Activated T-cell treated with anti-CD3 and anti-CD28 coated beads, Interleukin-2, amount 50 U/mL, for 4 hours (primary cell): Measurements from ENCODE around the gene DACT2. TPM values are rescaled to one million over a fixed set of nuclear protein-coding genes. Genes with fewer than 3 reads are reported as not detected.
"Not testable (repeated sequence)": the region's sequence is repeated elsewhere in the genome, so short reads cannot be mapped to it uniquely, and the experiment has no call there.

ENCODE experiments used
- ATAC-seq, 2 donors: fragments of 200-7000 bp; cut with Tn5 transposase; one replicate each; pipeline ENCODE4 v1.10.0; 2021
- DNase-seq: peaks from one replicate; pipeline ENCODE4 v3.0.0-alpha.2; 2020
- H3K27me3 Mint-ChIP-seq: one replicate; pipeline ENCODE4 v1.8.0; 2021; ENCODE audit warnings: low read depth, mixed read lengths
- H3K36me3 Mint-ChIP-seq: one replicate; pipeline ENCODE4 v1.8.0; 2022; ENCODE audit warnings: mixed read lengths; ENCODE audit not compliant: insufficient read depth
- H3K4me1 Mint-ChIP-seq: one replicate; pipeline ENCODE4 v1.8.0; 2021; ENCODE audit warnings: low read depth, mixed read lengths
- H3K4me3 Mint-ChIP-seq: one replicate; pipeline ENCODE4 v1.8.0; 2021; ENCODE audit warnings: mild to moderate bottlenecking, moderate library complexity, mixed read lengths
- H3K9me3 Mint-ChIP-seq: one replicate; pipeline ENCODE4 v1.8.0; 2021; ENCODE audit warnings: mixed read lengths
- total RNA-seq, 3 donors: library from RNA; stranded (reverse); gene quantifications; one replicate each; pipeline ENCODE4 v1.2.1, GENCODE V29; 2021

DACT2 gene
- total RNA-seq, 3 donors from 2014 or later, result not detected

GRCh38 chr6:168318579-168319278 is 848 bp downstream of the DACT2 start:
- Mint-ChIP-seq H3K4me3 (no peak overlapping the region), H3K36me3 (no peaks in the 10 kb centered on the region)
- no peak for DNase-seq

GRCh38 chr6:168318090-168318489 is 1.5 kb downstream of the DACT2 start:
- no peak for ATAC-seq

More at GRCh38 chr6:168318579-168319278, 848 bp downstream of the DACT2 start:
- no peaks in the 10 kb centered on the region for H3K4me1 Mint-ChIP-seq
- no peak for ATAC-seq
- H3K9me3 Mint-ChIP-seq, result peaks cover 3% of the 10 kb centered on the region
- H3K27me3 Mint-ChIP-seq, result peaks cover 34% of the 10 kb centered on the region

GRCh38 chr6:168315596-168315995 is 4.0 kb downstream of the DACT2 start:
- no peaks in the 10 kb centered on the region for H3K9me3 Mint-ChIP-seq
- no peak for DNase-seq
- H3K4me1 Mint-ChIP-seq, result no peaks in the 10 kb centered on the region
- H3K36me3 Mint-ChIP-seq, result no peaks in the 10 kb centered on the region
- peaks cover 19% of the 10 kb centered on the region for H3K27me3 Mint-ChIP-seq
- ATAC-seq, result no peak
- no peak overlapping the region for H3K4me3 Mint-ChIP-seq

More at GRCh38 chr6:168318090-168318489, 1.5 kb downstream of the DACT2 start:
- H3K9me3 Mint-ChIP-seq, result peaks cover 3% of the 10 kb centered on the region
- no peak for DNase-seq
- peaks cover 34% of the 10 kb centered on the region for H3K27me3 Mint-ChIP-seq
- H3K4me1 Mint-ChIP-seq, result no peaks in the 10 kb centered on the region
- H3K36me3 Mint-ChIP-seq, result no peaks in the 10 kb centered on the region
- no peak overlapping the region for H3K4me3 Mint-ChIP-seq

- H3K9me3 Mint-ChIP-seq, result no peaks in the 10 kb centered on the region
- no peaks in the 10 kb centered on the region for H3K4me1 Mint-ChIP-seq
- H3K27me3 Mint-ChIP-seq, result peaks cover 15% of the 10 kb centered on the region
- no peak for ATAC-seq
- no peak overlapping the region for H3K4me3 Mint-ChIP-seq
- no peak for DNase-seq
- no peaks in the 10 kb centered on the region for H3K36me3 Mint-ChIP-seq
These were observed 4.6 kb downstream of the DACT2 start for GRCh38 chr6:168314948-168315347.

- no peak for ATAC-seq
- Mint-ChIP-seq H3K4me3 (no peak overlapping the region), H3K36me3 (no peaks in the 10 kb centered on the region), H3K27me3 (peaks cover 14% of the 10 kb centered on the region), H3K9me3 (no peaks in the 10 kb centered on the region), H3K4me1 (no peaks in the 10 kb centered on the region)
- no peak for DNase-seq
These were observed 5.6 kb downstream of the DACT2 start for GRCh38 chr6:168314021-168314420.

- peaks cover 9% of the 10 kb centered on the region for H3K27me3 Mint-ChIP-seq
- DNase-seq, result no peak
- H3K4me3 Mint-ChIP-seq, result no peak overlapping the region
- H3K36me3 Mint-ChIP-seq, result no peaks in the 10 kb centered on the region
- ATAC-seq, result no peak
- H3K9me3 Mint-ChIP-seq, result no peaks in the 10 kb centered on the region
- H3K4me1 Mint-ChIP-seq, result no peaks in the 10 kb centered on the region
These were observed 6.1 kb downstream of the DACT2 start for GRCh38 chr6:168313431-168314011.

GRCh38 chr6:168312125-168312507 is 7.5 kb downstream of the DACT2 start:
- H3K4me1 Mint-ChIP-seq, H3K27me3 Mint-ChIP-seq, H3K4me3 Mint-ChIP-seq, H3K9me3 Mint-ChIP-seq, DNase-seq, H3K36me3 Mint-ChIP-seq, ATAC-seq: not testable (repeated sequence)

- H3K9me3 Mint-ChIP-seq, result no peaks in the 10 kb centered on the region
- H3K4me1 Mint-ChIP-seq, result no peaks in the 10 kb centered on the region
- no peaks in the 10 kb centered on the region for H3K36me3 Mint-ChIP-seq
- DNase-seq, result no peak
- no peak overlapping the region for H3K4me3 Mint-ChIP-seq
- peaks cover 3% of the 10 kb centered on the region for H3K27me3 Mint-ChIP-seq
- ATAC-seq, result no peak
These were observed 8.0 kb downstream of the DACT2 start for GRCh38 chr6:168311410-168312124.

- no peak for ATAC-seq
- Mint-ChIP-seq H3K9me3 (no peaks in the 10 kb centered on the region), H3K4me3 (no peak overlapping the region), H3K27me3 (peaks cover 3% of the 10 kb centered on the region), H3K36me3 (no peaks in the 10 kb centered on the region), H3K4me1 (no peaks in the 10 kb centered on the region)
- DNase-seq, result no peak
These were observed 8.6 kb downstream of the DACT2 start for GRCh38 chr6:168310945-168311344.

GRCh38 chr6:168310403-168310802 is 9.2 kb downstream of the DACT2 start:
- Mint-ChIP-seq H3K27me3 (no peaks in the 10 kb centered on the region), H3K4me3 (no peak overlapping the region), H3K36me3 (no peaks in the 10 kb centered on the region), H3K9me3 (no peaks in the 10 kb centered on the region), H3K4me1 (no peaks in the 10 kb centered on the region)
- DNase-seq (no peak), ATAC-seq (no peak)

GRCh38 chr6:168309997-168310396 is 9.6 kb downstream of the DACT2 start:
- no peaks in the 10 kb centered on the region for H3K4me1 Mint-ChIP-seq
- no peaks in the 10 kb centered on the region for H3K9me3 Mint-ChIP-seq
- ATAC-seq, result peak in 1 of 2 donors; percentile 9
- H3K4me3 Mint-ChIP-seq, result no peak overlapping the region
- no peaks in the 10 kb centered on the region for H3K27me3 Mint-ChIP-seq
- no peak for DNase-seq
- no peaks in the 10 kb centered on the region for H3K36me3 Mint-ChIP-seq

GRCh38 chr6:168309183-168309582 is 10.4 kb downstream of the DACT2 start:
- no peak for ATAC-seq
- Mint-ChIP-seq H3K9me3 (no peaks in the 10 kb centered on the region), H3K4me3 (no peak overlapping the region), H3K36me3 (no peaks in the 10 kb centered on the region), H3K27me3 (no peaks in the 10 kb centered on the region), H3K4me1 (no peaks in the 10 kb centered on the region)
- no peak for DNase-seq

GRCh38 chr6:168308390-168309144 is 11.0 kb downstream of the DACT2 start:
- DNase-seq, result no peak
- Mint-ChIP-seq H3K27me3 (no peaks in the 10 kb centered on the region), H3K4me3 (no peak overlapping the region), H3K36me3 (no peaks in the 10 kb centered on the region), H3K9me3 (no peaks in the 10 kb centered on the region), H3K4me1 (no peaks in the 10 kb centered on the region)
- ATAC-seq, result no peak

- no peaks in the 10 kb centered on the region for H3K36me3 Mint-ChIP-seq
- ATAC-seq (no peak), DNase-seq (no peak)
- H3K9me3 Mint-ChIP-seq, result no peaks in the 10 kb centered on the region
- H3K27me3 Mint-ChIP-seq, result no peaks in the 10 kb centered on the region
- no peaks in the 10 kb centered on the region for H3K4me1 Mint-ChIP-seq
- H3K4me3 Mint-ChIP-seq, result no peak overlapping the region
These were observed 11.9 kb downstream of the DACT2 start for GRCh38 chr6:168307695-168308021.
